Caco-2 (cell line): Measurements from ENCODE around the gene CR1. TPM values are rescaled to one million over a fixed set of nuclear protein-coding genes. Genes with fewer than 3 reads are reported as not detected.
"Not testable (repeated sequence)": the region's sequence is repeated elsewhere in the genome, so short reads cannot be mapped to it uniquely, and the experiment has no call there.

ENCODE experiments used
- BruUV-seq: library from RNA; stranded (reverse); fragments of 400-500 nt; replicated peaks from 2 replicates; lab custom pipeline; 2021; lab: Mats Ljungman, UMichigan
- CTCF ChIA-PET: fragments of 300-600 bp; sonication (Branson Sonifier 250); formaldehyde crosslinking; loops from one replicate; lab custom pipeline; 2022; ENCODE audit warnings: antibody characterized with exemption; lab: Charles Lee
- POLR2A ChIA-PET: fragments of 300-600 bp; sonication (Branson Sonifier 250); formaldehyde crosslinking; loops from one replicate; lab custom pipeline; 2022; ENCODE audit warnings: antibody characterized with exemption; lab: Charles Lee
- DNase-seq, 2 experiments: peaks; one replicate each; pipeline versions ENCODE4 v3.0.0 to v3.0.0-alpha.2; 2020 to 2022
- H3K27me3 ChIP-seq: replicated peaks from 2 replicates; pipeline ENCODE4 v1.6.0; 2011; ENCODE audit warnings: low read length; ENCODE audit not compliant: control insufficient read depth, insufficient read depth
- H3K36me3 ChIP-seq: 2 replicates; pipeline ENCODE4 v1.5.1; 2011; ENCODE audit warnings: low read length; ENCODE audit not compliant: control insufficient read depth, insufficient read depth
- H3K4me1 ChIP-seq: fragments of 250-450 bp; sonication (Bioruptor Pico); 2 replicates; pipeline ENCODE4 v1.5.1; 2020; ENCODE audit warnings: mild to moderate bottlenecking
- H3K4me3 ChIP-seq: 2 replicates; pipeline ENCODE4 v1.5.1; 2011; ENCODE audit warnings: low read depth, mild to moderate bottlenecking, control low read depth, low read length
- H3K9me3 ChIP-seq: fragments of 250-450 bp; sonication (Bioruptor Pico); 2 replicates; pipeline ENCODE4 v1.5.1; 2020; ENCODE audit warnings: mild to moderate bottlenecking, moderate library complexity
- H3K27ac Mint-ChIP-seq: one replicate; pipeline ENCODE4 v1.8.0; 2022; ENCODE audit warnings: mixed read lengths; ENCODE audit not compliant: unreplicated experiment
- H3K27me3 Mint-ChIP-seq: one replicate; pipeline ENCODE4 v1.8.0; 2022; ENCODE audit warnings: mixed read lengths; ENCODE audit not compliant: insufficient read depth, unreplicated experiment
- H3K36me3 Mint-ChIP-seq: one replicate; pipeline ENCODE4 v1.8.0; 2022; ENCODE audit warnings: mild to moderate bottlenecking, mixed read lengths; ENCODE audit not compliant: insufficient read depth, unreplicated experiment
- H3K4me1 Mint-ChIP-seq: one replicate; pipeline ENCODE4 v1.8.0; 2022; ENCODE audit warnings: low read depth, mixed read lengths; ENCODE audit not compliant: unreplicated experiment
- H3K4me3 Mint-ChIP-seq: one replicate; pipeline ENCODE4 v1.8.0; 2022; ENCODE audit warnings: mild to moderate bottlenecking, moderate library complexity, mixed read lengths; ENCODE audit not compliant: unreplicated experiment
- H3K9me3 Mint-ChIP-seq: one replicate; pipeline ENCODE4 v1.8.0; 2022; ENCODE audit warnings: mixed read lengths; ENCODE audit not compliant: unreplicated experiment
- intact Hi-C: fragments of 100-400 bp; cut with micrococcal nuclease; formaldehyde crosslinking; loops from one replicate; pipeline ENCODE4 v1.10.0; 2022; ENCODE audit not compliant: unreplicated experiment
- total RNA-seq: library from RNA; stranded (reverse); gene quantifications from 2 replicates; pipeline ENCODE4 v1.2.3, GENCODE V29; 2022
- TF ChIP-seq, protein P1 (sequence below), 2 experiments: fragments of 200-600 bp in 1 of 2; IDR thresholded peaks; 1 replicate in 1 of 2; 2 replicates in 1 of 2; pipeline versions ENCODE4 v1.5.1 to v1.8.0; 2011 to 2022; ENCODE audit warnings: antibody characterized with exemption in 1 of 2, control low read depth in 1 of 2, inconsistent platforms in 1 of 2, low read depth in 1 of 2, low read length in 1 of 2, mild to moderate bottlenecking in 1 of 2, moderate library complexity in 1 of 2; ENCODE audit not compliant: insufficient read depth in 1 of 2, severe bottlenecking in 1 of 2, unreplicated experiment in 1 of 2

Gene CR1
- total RNA-seq, 1 experiment from 2014 or later: not detected

DNA sequence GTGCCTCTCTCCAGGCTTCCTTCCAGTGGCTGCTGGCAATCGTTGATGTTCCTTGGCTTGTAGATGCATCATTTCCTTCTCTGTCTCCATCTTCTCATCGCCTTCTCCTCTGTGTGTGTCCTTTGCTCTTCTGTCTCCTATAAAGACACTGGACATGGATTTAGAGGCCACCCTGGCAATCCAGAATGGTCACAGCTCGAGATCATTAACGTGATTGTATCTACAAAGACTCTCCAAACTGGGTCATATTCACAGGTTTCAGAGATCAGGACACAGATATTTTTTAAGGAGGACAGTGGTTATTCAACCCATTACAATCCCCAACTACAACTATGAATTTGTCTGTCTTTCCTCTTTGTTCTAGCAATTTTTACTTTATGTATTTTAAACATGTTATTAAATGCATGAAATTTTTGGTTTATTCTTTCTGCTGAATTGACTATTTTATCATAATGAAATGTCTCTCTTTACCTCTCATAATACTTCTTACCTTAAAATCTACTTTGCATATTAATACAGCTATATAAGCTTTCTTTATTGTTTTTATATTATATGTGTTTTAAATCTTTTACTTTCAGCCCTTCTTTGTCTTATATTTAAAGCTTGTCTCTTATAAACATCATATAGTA, 22.8 kb downstream of the CR1 start:
- no peak overlapping the region for H3K4me3 ChIP-seq
- H3K4me3 Mint-ChIP-seq: no peak overlapping the region
- BruUV-seq: no TSS peak
- ChIA-PET POLR2A (no interaction called here), CTCF (no interaction called here)
- H3K4me1 Mint-ChIP-seq: no peaks in the 10 kb centered on the region
- no peaks in the 10 kb centered on the region for H3K4me1 ChIP-seq
- no peak for DNase-seq
- H3K36me3 Mint-ChIP-seq: no peaks in the 10 kb centered on the region
- H3K27me3 Mint-ChIP-seq: peaks cover 10% of the 10 kb centered on the region
- TF ChIP-seq, protein P1, sequence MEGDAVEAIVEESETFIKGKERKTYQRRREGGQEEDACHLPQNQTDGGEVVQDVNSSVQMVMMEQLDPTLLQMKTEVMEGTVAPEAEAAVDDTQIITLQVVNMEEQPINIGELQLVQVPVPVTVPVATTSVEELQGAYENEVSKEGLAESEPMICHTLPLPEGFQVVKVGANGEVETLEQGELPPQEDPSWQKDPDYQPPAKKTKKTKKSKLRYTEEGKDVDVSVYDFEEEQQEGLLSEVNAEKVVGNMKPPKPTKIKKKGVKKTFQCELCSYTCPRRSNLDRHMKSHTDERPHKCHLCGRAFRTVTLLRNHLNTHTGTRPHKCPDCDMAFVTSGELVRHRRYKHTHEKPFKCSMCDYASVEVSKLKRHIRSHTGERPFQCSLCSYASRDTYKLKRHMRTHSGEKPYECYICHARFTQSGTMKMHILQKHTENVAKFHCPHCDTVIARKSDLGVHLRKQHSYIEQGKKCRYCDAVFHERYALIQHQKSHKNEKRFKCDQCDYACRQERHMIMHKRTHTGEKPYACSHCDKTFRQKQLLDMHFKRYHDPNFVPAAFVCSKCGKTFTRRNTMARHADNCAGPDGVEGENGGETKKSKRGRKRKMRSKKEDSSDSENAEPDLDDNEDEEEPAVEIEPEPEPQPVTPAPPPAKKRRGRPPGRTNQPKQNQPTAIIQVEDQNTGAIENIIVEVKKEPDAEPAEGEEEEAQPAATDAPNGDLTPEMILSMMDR (IDR thresholded peaks at IDR 0.05; ENCODE audit: insufficient read depth in 1 of 2, low read depth in 1 of 2, low read length in 1 of 2, severe bottlenecking in 1 of 2, unreplicated experiment in 1 of 2): no peak
- H3K36me3 ChIP-seq: no peaks in the 10 kb centered on the region
- intact Hi-C loops: no loop called here
- no peaks in the 10 kb centered on the region for H3K9me3 ChIP-seq
- H3K9me3 Mint-ChIP-seq: no peaks in the 10 kb centered on the region
- no peak overlapping the region for H3K27ac Mint-ChIP-seq
- H3K27me3 ChIP-seq: no peaks in the 10 kb centered on the region

DNA sequence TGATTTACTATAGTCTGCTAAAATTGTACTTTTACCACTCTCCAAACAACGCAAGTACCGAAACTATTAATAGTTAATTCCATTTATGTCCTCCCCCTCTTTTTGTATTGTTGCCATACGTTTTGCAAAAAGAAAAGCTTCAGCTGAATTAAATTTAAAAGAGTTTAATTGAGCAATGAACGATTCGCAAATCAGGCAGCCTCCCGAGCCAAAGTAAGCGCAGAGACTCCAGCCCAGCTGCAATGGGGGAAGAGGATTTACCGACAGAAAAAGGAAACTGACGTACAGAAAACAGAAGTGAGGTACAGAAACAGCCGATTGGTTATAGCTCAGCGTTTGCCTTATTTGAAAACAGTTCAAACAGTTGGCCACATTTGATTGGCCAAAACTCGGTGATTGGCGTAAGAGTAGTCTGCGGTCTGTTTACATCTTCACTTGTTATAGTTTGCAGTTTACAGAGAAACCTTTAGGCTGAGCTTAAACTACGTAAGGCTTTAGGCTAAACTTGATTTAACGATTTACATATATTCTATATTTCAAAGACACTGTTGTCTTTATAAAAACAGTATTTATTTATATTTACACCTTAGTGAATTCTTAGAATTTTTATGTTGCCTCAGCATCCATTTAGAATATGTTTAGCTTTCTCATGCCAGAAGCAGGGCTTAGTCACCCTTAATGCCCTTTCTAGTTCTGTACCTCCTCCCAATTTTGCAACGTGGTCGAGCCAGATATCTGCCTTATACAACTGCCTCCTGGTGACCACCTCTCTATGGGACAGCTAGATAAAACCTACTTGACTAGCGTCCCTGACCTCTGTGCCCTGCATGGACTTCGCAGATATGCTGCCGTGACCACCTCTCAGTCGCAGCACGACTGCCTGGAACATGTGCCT, 23.8 kb downstream of the CR1 start:
- Mint-ChIP-seq H3K9me3 (no peaks in the 10 kb centered on the region), H3K27me3 (peaks cover 9% of the 10 kb centered on the region), H3K4me1 (no peaks in the 10 kb centered on the region), H3K4me3 (no peak overlapping the region), H3K36me3 (no peaks in the 10 kb centered on the region), H3K27ac (no peak overlapping the region)
- BruUV-seq: no TSS peak
- no peak overlapping the region for H3K4me3 ChIP-seq
- intact Hi-C loops: no loop called here
- no peaks in the 10 kb centered on the region for H3K36me3 ChIP-seq
- ChIA-PET CTCF (no interaction called here), POLR2A (no interaction called here)
- no peak for DNase-seq
- H3K27me3 ChIP-seq: no peaks in the 10 kb centered on the region
- no peaks in the 10 kb centered on the region for H3K9me3 ChIP-seq
- no peaks in the 10 kb centered on the region for H3K4me1 ChIP-seq
- TF ChIP-seq, protein P1 (IDR thresholded peaks at IDR 0.05; ENCODE audit: insufficient read depth in 1 of 2, low read depth in 1 of 2, low read length in 1 of 2, severe bottlenecking in 1 of 2, unreplicated experiment in 1 of 2): no peak

DNA sequence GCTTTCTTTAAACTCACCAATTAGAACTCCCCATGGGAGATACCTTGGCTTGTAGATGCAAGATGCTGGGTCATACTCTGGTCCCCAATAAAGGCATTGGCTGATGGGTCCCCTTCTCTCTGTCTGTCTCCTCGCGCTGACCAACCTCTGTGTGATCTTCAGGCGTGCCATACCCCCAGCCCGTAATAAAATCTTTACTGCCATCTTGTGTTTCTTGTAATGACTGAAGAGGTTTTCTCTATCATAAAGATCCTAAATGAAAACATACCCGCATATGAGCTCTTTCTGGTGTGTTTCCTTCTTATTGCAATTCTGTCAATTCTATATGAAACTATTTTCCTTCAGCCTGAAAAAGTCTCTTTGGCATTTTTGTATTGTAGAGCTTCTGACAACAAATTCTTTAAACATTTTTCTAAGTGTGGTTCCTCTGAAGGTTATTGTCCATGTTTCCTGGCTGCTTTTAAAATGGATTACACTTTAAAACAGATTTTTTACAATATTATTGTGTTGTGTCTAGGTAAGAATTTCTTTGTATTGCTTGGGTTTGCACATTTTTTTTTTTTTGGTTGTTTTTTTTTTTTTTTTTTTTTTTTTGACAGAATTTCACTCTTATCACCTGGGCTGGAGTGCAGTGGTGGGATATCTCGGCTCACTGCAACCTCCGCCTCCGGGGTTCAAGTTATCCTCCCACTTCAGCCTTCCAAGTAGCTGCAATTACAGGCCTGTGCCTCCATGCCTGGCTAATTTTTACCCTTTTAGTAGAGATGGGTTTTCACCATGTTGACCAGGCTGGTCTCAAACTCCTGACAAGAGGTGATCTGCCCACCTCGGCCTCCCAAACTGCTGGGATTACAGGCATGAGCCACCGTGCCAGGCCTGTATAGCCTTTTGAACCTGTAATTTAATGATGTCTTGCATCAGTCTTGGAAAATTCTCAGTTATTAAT, 24.7 kb downstream of the CR1 start:
- H3K27me3 Mint-ChIP-seq, H3K9me3 Mint-ChIP-seq, H3K27me3 ChIP-seq, H3K4me3 ChIP-seq, DNase-seq, CTCF ChIA-PET, H3K36me3 ChIP-seq, H3K36me3 Mint-ChIP-seq, POLR2A ChIA-PET, H3K9me3 ChIP-seq, intact Hi-C loops, H3K4me3 Mint-ChIP-seq, H3K4me1 Mint-ChIP-seq, H3K27ac Mint-ChIP-seq, BruUV-seq, H3K4me1 ChIP-seq: not testable (repeated sequence)

DNA sequence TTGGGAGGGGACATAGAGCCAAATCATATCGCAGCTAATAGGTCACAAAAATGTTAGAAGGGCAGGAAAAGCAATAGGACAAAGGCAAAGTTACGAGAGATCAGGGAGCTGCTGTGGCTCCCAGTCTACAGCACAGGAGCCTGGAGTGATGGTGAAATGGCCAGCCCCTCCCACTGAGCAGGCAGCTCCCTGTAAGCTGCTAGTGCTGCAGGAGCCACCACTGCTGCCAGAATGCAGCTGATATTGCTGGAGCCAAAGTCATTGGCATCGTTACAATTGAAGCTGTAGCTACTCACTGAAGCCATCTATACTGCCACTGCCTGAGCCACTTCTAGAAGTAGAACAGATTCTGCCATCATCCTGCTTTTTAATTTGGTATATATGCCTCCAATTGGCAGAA, 29.3 kb downstream of the CR1 start:
- intact Hi-C loops: not testable (repeated sequence)

DNA sequence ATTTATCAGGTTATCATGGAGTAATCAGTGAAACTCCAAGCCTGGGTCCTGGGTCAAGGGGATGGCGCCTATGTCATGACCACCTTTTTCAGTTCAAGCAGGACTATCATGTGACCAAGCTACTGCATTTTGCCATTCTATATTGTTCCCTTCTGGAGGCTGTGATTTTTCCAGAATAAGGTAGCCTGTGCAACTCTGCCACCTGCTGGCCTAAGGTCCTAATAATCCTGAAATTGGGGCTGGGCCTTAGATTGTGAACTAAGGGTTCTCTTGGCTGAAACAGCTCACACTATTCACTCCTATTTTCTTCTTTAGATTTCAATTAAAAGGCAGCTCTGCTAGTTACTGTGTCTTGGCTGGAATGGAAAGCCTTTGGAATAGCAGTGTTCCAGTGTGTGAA, 32.4 kb downstream of the CR1 start:
- H3K36me3 Mint-ChIP-seq, BruUV-seq, POLR2A ChIA-PET, H3K36me3 ChIP-seq, H3K4me3 ChIP-seq, H3K27me3 Mint-ChIP-seq, H3K9me3 ChIP-seq, H3K4me1 ChIP-seq, H3K4me1 Mint-ChIP-seq, intact Hi-C loops, DNase-seq, H3K4me3 Mint-ChIP-seq, CTCF ChIA-PET, H3K9me3 Mint-ChIP-seq, H3K27me3 ChIP-seq, H3K27ac Mint-ChIP-seq: not testable (repeated sequence)

More for the DNA sequence above, 29.3 kb downstream of the CR1 start:
- H3K36me3 ChIP-seq, H3K9me3 ChIP-seq, H3K27ac Mint-ChIP-seq, DNase-seq, CTCF ChIA-PET, H3K4me1 Mint-ChIP-seq, H3K36me3 Mint-ChIP-seq, H3K4me3 Mint-ChIP-seq, H3K4me3 ChIP-seq, H3K9me3 Mint-ChIP-seq, POLR2A ChIA-PET, H3K27me3 ChIP-seq, H3K4me1 ChIP-seq, BruUV-seq, H3K27me3 Mint-ChIP-seq: not testable (repeated sequence)
